Epithelial cell of proximal tubule (primary cell): ENCODE measurements around the gene ATXN7. TPM values are rescaled to one million over a fixed set of nuclear protein-coding genes. Genes with fewer than 3 reads are reported as not detected.
A peak's percentile ranks its signal among the peaks of the same experiment; 100 is the strongest.

Source experiments
- DNase-seq: peaks from one replicate; pipeline ENCODE4 v3.0.0-alpha.2; 2011; ENCODE audit warnings: low read depth
- H3K4me3 ChIP-seq: 2 replicates; pipeline ENCODE4 v1.5.1; 2011; ENCODE audit warnings: low read depth, mild to moderate bottlenecking, low read length
- total RNA-seq: library from RNA; depleted of rRNA; stranded (reverse); fragments of >200 nt; gene quantifications from 2 replicates; pipeline ENCODE4 v1.2.3, GENCODE V29; 2015
- TF ChIP-seq, protein P1 (sequence below): conservative IDR thresholded peaks from 2 replicates; pipeline ENCODE4 v1.5.1; 2012; ENCODE audit warnings: low read depth, mild to moderate bottlenecking, low read length

The ATXN7 gene
- total RNA-seq, 1 donor from 2014 or later = 16.7 TPM

DNA sequence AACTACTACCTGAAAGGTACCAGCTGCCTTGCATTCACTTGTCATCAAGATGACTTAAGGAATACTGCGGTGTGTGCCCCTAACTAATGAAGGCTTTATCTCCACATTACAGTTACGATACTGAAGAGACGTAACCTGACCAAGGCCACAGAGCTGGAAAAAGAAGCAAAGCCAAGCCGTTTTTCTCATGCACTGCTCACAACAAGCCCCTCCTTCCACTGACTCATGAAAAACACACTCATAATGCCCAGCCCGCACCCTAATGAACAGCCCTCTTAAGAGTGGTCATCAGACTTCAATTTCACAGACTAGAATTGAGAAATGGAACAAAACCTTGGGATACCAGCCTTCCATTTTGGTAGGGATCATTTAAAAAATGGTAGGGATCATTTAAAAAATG is 148.0 kb downstream of the ATXN7 start:
- no peak for DNase-seq
- TF ChIP-seq, protein P1, sequence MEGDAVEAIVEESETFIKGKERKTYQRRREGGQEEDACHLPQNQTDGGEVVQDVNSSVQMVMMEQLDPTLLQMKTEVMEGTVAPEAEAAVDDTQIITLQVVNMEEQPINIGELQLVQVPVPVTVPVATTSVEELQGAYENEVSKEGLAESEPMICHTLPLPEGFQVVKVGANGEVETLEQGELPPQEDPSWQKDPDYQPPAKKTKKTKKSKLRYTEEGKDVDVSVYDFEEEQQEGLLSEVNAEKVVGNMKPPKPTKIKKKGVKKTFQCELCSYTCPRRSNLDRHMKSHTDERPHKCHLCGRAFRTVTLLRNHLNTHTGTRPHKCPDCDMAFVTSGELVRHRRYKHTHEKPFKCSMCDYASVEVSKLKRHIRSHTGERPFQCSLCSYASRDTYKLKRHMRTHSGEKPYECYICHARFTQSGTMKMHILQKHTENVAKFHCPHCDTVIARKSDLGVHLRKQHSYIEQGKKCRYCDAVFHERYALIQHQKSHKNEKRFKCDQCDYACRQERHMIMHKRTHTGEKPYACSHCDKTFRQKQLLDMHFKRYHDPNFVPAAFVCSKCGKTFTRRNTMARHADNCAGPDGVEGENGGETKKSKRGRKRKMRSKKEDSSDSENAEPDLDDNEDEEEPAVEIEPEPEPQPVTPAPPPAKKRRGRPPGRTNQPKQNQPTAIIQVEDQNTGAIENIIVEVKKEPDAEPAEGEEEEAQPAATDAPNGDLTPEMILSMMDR = no peak
- H3K4me3 ChIP-seq = no peak overlapping the region

DNA sequence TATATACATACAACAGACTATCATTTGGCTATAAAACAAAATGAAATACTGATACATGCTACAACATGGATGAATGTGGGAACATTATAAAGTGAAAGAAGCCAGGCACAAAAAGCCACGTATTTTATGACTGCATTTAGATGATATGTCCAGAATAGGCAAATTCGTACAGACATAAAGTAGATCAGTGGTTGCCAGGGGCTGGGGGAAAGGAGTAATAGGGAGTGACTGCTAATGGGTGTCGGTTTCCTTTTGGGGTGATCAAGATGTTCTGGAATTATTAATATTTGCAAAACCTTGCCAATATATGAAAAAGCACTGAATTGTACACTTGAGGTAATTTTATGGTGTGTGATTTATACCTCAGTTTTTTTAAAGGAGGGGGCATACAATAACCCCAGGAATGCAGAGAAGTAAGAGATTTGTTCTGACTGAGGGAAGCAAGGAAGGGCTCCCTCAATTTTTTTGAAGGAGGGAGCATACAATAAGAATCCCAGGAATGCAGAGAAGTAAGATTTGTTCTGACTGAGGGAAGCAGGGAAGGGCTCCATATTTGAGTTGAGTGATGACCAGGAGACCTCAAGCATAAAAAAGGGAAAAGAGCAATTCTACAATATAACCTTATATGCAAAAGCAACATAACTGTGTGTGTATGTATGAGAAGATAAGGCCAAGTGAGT is 153.4 kb downstream of the ATXN7 start:
- TF ChIP-seq, protein P1 = no peak
- DNase-seq = no peak
- H3K4me3 ChIP-seq = no peak overlapping the region

DNA sequence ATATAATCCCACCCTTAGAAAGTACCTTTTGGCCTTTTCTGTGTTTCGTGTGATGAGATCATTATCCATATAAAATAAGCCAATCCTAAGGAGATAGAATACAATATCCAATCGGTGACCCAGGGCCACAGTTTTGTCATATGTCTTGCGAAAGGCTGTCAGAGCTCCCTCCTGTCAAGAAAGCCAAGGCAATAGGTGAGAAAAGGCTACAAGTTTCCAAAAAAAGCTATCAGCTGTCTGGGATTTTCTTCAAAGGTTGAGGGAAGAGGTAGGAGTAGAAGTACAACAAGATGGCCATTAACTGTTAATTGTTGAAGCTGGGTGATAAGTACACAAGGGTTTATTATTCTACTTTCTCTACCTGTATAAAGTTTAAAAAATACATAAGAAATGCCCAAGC is 155.6 kb downstream of the ATXN7 start:
- H3K4me3 ChIP-seq = no peak overlapping the region
- TF ChIP-seq, protein P1 = no peak
- DNase-seq = no peak

DNA sequence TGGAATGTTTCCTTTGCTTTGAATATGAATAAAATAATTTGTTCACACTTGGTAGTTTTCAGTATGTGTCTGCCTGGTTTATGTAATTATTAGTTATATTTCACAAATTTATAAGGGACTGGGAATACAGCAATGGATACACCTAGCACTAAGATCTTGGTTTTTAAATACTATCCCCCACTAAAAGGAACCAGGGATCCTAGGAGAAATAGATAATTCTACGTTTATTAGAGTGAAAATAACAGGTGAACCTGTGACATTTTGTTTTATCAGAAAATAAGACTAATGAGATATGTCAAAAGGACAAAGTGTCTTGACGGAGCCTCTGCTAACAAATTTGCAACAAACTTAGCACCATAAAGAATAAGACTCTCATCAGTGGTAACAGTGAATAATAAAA is 156.2 kb downstream of the ATXN7 start:
- DNase-seq = no peak
- no peak overlapping the region for H3K4me3 ChIP-seq
- TF ChIP-seq, protein P1 = no peak

DNA sequence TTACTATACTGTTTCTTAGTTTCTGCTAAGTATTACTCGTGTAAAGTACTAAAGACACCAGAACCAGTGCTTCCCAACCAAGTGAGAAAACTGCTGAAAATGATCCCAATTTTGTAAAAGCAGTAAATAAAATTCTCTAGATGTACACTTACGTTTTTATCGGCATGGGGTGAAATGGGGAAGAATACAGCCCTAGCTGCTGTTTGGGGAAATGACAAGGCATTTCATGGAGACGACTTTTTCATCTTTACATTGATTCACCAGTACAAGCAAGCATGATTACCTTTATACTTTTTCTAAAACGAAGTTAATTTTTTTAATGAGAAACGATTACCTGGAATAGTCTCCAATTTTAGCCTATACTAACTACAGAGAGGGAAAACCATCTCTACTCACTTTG is 158.3 kb downstream of the ATXN7 start:
- DNase-seq = no peak
- TF ChIP-seq, protein P1 = no peak
- peak overlapping the region; percentile 88 for H3K4me3 ChIP-seq

DNA sequence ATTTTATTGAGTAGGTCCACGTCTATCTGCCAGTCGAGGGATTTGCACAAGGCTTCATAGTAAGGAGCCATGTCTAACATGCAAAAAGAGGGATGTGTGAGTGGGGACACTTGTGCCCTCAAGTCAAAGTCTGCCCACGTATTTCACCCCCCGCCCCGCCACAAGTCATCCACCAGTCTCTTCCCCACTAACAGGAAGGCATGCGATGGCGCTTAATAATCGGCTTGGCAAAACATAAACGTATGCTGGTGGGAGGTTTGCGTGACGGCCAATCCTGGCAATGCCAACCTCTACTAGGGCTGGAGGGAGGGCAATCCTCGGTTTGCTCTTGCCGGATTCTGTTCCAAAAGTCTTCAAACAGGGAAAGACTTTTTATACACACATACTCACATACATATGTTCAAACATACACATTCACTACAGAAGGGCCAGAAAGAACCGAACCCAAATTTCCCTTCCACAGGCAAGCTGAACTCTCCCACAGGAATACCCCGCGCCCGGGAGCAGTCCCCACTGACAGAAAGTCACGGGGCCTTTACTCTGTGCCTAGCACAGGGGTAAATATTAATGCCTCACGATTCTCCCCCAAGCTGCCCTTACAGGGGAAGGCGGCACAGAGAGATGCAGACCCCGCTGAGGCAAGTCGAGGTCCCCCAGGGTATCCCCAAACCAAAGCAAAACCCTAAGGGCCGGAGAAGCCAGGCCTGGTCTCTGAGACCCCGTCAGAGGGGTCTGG is 159.0 kb downstream of the ATXN7 start:
- H3K4me3 ChIP-seq = peak overlapping the region; percentile 88
- DNase-seq = no peak
- TF ChIP-seq, protein P1 = no peak
